Muscle layer of colon (tissue), 2 donors: ENCODE measurements around the gene VEGFA.

Source experiments
- H3K27ac ChIP-seq: one replicate; pipeline ENCODE4 v1.7.0; 2013; ENCODE audit warnings: low read depth, mild to moderate bottlenecking, low read length, moderate library complexity
- H3K27me3 ChIP-seq, 2 donors: one replicate each; pipeline ENCODE4 v1.7.0; 2013; ENCODE audit warnings: low read length in 2 of 2, mild to moderate bottlenecking in 2 of 2; ENCODE audit not compliant: insufficient read depth in 2 of 2, control insufficient read depth in 1 of 2
- H3K36me3 ChIP-seq: one replicate; pipeline ENCODE4 v1.7.0; 2013; ENCODE audit warnings: mild to moderate bottlenecking, low read length; ENCODE audit not compliant: insufficient read depth
- H3K4me1 ChIP-seq: one replicate; pipeline ENCODE4 v1.7.0; 2013; ENCODE audit warnings: mild to moderate bottlenecking, low read length; ENCODE audit not compliant: insufficient read depth
- H3K4me3 ChIP-seq, 2 donors: one replicate each; pipeline ENCODE4 v1.7.0; 2013; ENCODE audit warnings: low read length in 2 of 2, low read depth in 1 of 2, mild to moderate bottlenecking in 1 of 2, moderate library complexity in 1 of 2
- H3K9ac ChIP-seq: one replicate; pipeline ENCODE4 v1.7.0; 2013; ENCODE audit warnings: low read length
- H3K9me3 ChIP-seq: one replicate; pipeline ENCODE4 v1.7.0; 2013; ENCODE audit warnings: mild to moderate bottlenecking, low read length
- donor health status: abdominal sarcoma.
- donor health status: Adenocarcinoma of cecum.

VEGFA gene

GRCh38 chr6:43784049-43784855 lies 14.2 kb downstream of the VEGFA start:
- Histone ChIP-seq H3K27ac (no peak overlapping the region), H3K9ac (no peak overlapping the region), H3K36me3 (peaks cover 50% of the 10 kb centered on the region), H3K9me3 (no peaks in the 10 kb centered on the region), H3K4me1 (no peaks in the 10 kb centered on the region), H3K4me3 (no peak overlapping the region), H3K27me3 (no peaks in the 10 kb centered on the region)

- Histone ChIP-seq H3K4me3 (no peak overlapping the region), H3K27ac (no peak overlapping the region), H3K9ac (no peak overlapping the region), H3K4me1 (no peaks in the 10 kb centered on the region), H3K9me3 (no peaks in the 10 kb centered on the region), H3K27me3 (no peaks in the 10 kb centered on the region), H3K36me3 (peaks cover 46% of the 10 kb centered on the region)
These were observed 15.3 kb downstream of the VEGFA start for GRCh38 chr6:43785220-43785752.

GRCh38 chr6:43785904-43786303 lies 15.9 kb downstream of the VEGFA start:
- H3K27me3 ChIP-seq: no peaks in the 10 kb centered on the region
- H3K36me3 ChIP-seq: peaks cover 43% of the 10 kb centered on the region
- H3K9ac ChIP-seq: no peak overlapping the region
- H3K9me3 ChIP-seq: no peaks in the 10 kb centered on the region
- H3K27ac ChIP-seq: no peak overlapping the region
- H3K4me3 ChIP-seq: no peak overlapping the region
- no peaks in the 10 kb centered on the region for H3K4me1 ChIP-seq

GRCh38 chr6:43786664-43787329 lies 16.8 kb downstream of the VEGFA start:
- H3K9me3 ChIP-seq: no peaks in the 10 kb centered on the region
- H3K4me1 ChIP-seq: no peaks in the 10 kb centered on the region
- no peaks in the 10 kb centered on the region for H3K27me3 ChIP-seq
- H3K9ac ChIP-seq: no peak overlapping the region
- no peak overlapping the region for H3K4me3 ChIP-seq
- peaks cover 34% of the 10 kb centered on the region for H3K36me3 ChIP-seq
- H3K27ac ChIP-seq: no peak overlapping the region

- Histone ChIP-seq H3K36me3 (peaks cover 19% of the 10 kb centered on the region), H3K4me3 (no peak overlapping the region), H3K27ac (no peak overlapping the region), H3K4me1 (no peaks in the 10 kb centered on the region), H3K27me3 (no peaks in the 10 kb centered on the region), H3K9ac (no peak overlapping the region), H3K9me3 (no peaks in the 10 kb centered on the region)
These were observed 18.3 kb downstream of the VEGFA start for GRCh38 chr6:43788301-43788700.

GRCh38 chr6:43789447-43789846 lies 19.4 kb downstream of the VEGFA start:
- H3K9me3 ChIP-seq: no peaks in the 10 kb centered on the region
- H3K27me3 ChIP-seq: no peaks in the 10 kb centered on the region
- H3K36me3 ChIP-seq: peaks cover 10% of the 10 kb centered on the region
- no peak overlapping the region for H3K27ac ChIP-seq
- H3K9ac ChIP-seq: no peak overlapping the region
- H3K4me1 ChIP-seq: no peaks in the 10 kb centered on the region
- H3K4me3 ChIP-seq: no peak overlapping the region

- Histone ChIP-seq H3K27me3 (no peaks in the 10 kb centered on the region), H3K36me3 (peaks cover 5% of the 10 kb centered on the region), H3K9me3 (no peaks in the 10 kb centered on the region), H3K27ac (no peak overlapping the region), H3K9ac (no peak overlapping the region), H3K4me1 (no peaks in the 10 kb centered on the region), H3K4me3 (no peak overlapping the region)
These were observed 20.0 kb downstream of the VEGFA start for GRCh38 chr6:43790031-43790430.

- Histone ChIP-seq H3K9ac (no peak overlapping the region), H3K36me3 (no peaks in the 10 kb centered on the region), H3K27me3 (no peaks in the 10 kb centered on the region), H3K9me3 (no peaks in the 10 kb centered on the region), H3K4me1 (no peaks in the 10 kb centered on the region), H3K27ac (no peak overlapping the region), H3K4me3 (no peak overlapping the region)
These were observed 21.9 kb downstream of the VEGFA start for GRCh38 chr6:43791745-43792422.

GRCh38 chr6:43793154-43793874 lies 23.3 kb downstream of the VEGFA start:
- H3K4me3 ChIP-seq: no peak overlapping the region
- H3K27ac ChIP-seq: no peak overlapping the region
- no peaks in the 10 kb centered on the region for H3K27me3 ChIP-seq
- H3K9me3 ChIP-seq: no peaks in the 10 kb centered on the region
- no peak overlapping the region for H3K9ac ChIP-seq
- H3K36me3 ChIP-seq: no peaks in the 10 kb centered on the region
- no peaks in the 10 kb centered on the region for H3K4me1 ChIP-seq

GRCh38 chr6:43793875-43794242 lies 23.8 kb downstream of the VEGFA start:
- H3K9me3 ChIP-seq: no peaks in the 10 kb centered on the region
- H3K36me3 ChIP-seq: no peaks in the 10 kb centered on the region
- no peaks in the 10 kb centered on the region for H3K4me1 ChIP-seq
- H3K4me3 ChIP-seq: no peak overlapping the region
- no peak overlapping the region for H3K27ac ChIP-seq
- no peak overlapping the region for H3K9ac ChIP-seq
- H3K27me3 ChIP-seq: no peaks in the 10 kb centered on the region

GRCh38 chr6:43795421-43795820 lies 25.4 kb downstream of the VEGFA start:
- Histone ChIP-seq H3K36me3 (no peaks in the 10 kb centered on the region), H3K27ac (no peak overlapping the region), H3K4me1 (no peaks in the 10 kb centered on the region), H3K9ac (no peak overlapping the region), H3K4me3 (no peak overlapping the region), H3K9me3 (no peaks in the 10 kb centered on the region), H3K27me3 (no peaks in the 10 kb centered on the region)
